A549 (cell line): Measurements from ENCODE around the gene TEX264. TPM values are rescaled to one million over a fixed set of nuclear protein-coding genes. Genes with fewer than 3 reads are reported as not detected.

Experiments
- ATAC-seq, 2 experiments: fragments of 200-7000 bp in 1 of 2; fragments of >200 bp in 1 of 2; cut with Nextera tagmentation in 1 of 2; cut with Tn5 transposase in 1 of 2; 3 replicates each; pipeline versions ENCODE4 v1.8.0 to v1.9.1; 2018 to 2020; ENCODE audit warnings: mild to moderate bottlenecking in 1 of 2, moderate library complexity in 1 of 2
- CTCF ChIA-PET: fragments of 300-600 bp; sonication (Branson Sonifier 250); formaldehyde crosslinking; extraction: SDS; loops from one replicate; lab custom pipeline; 2021; ENCODE audit warnings: antibody characterized with exemption, inconsistent platforms; lab: Yijun Ruan, JAX
- POLR2A ChIA-PET: fragments of 350-600 bp; formaldehyde crosslinking; extraction: SDS; loops from one replicate; lab custom pipeline; 2021; ENCODE audit warnings: antibody characterized with exemption, inconsistent platforms; lab: Yijun Ruan, JAX
- DNase-seq, 2 experiments: peaks; one replicate each; pipeline versions ENCODE4 v3.0.0 to v3.0.0-alpha.2; 2011 to 2016; ENCODE audit warnings: low read depth in 1 of 2, low spot score in 1 of 2
- FAIRE-seq: peaks from 2 replicates; lab custom pipeline; 2011; peaks lifted over from hg19 to GRCh38; lab: Jason Lieb, UNC
- H3K27ac ChIP-seq, 2 experiments: fragments of >200 bp; sonication (Bioruptor Twin); formaldehyde crosslinking; 3 replicates each; pipeline ENCODE4 v1.5.1; 2016 to 2017
- H3K4me1 ChIP-seq: fragments of >200 bp; sonication (Bioruptor Twin); formaldehyde crosslinking; 3 replicates; pipeline ENCODE4 v1.6.1; 2016
- H3K4me2 ChIP-seq: fragments of >200 bp; sonication (Bioruptor Twin); formaldehyde crosslinking; 3 replicates; pipeline ENCODE4 v1.6.1; 2016
- H3K4me3 ChIP-seq: fragments of >200 bp; sonication (Bioruptor Twin); formaldehyde crosslinking; 3 replicates; pipeline ENCODE4 v1.5.1; 2016
- H3K9me3 ChIP-seq: fragments of >200 bp; sonication (Bioruptor Twin); formaldehyde crosslinking; 3 replicates; pipeline ENCODE4 v1.6.1; 2016
- BHLHE40 ChIP-seq: IDR thresholded peaks from 2 replicates; pipeline ENCODE4 v1.6.1; 2012; ENCODE audit warnings: low read depth, low read length, inconsistent platforms
- CBX2 ChIP-seq: fragments of 200-600 bp; sonication (generic); IDR thresholded peaks from 2 replicates; pipeline ENCODE4 v1.6.1; 2016; ENCODE audit warnings: low read depth, mild to moderate bottlenecking, borderline replicate concordance
- CHD2 ChIP-seq: fragments of 150-350 bp; IDR thresholded peaks from 2 replicates; pipeline ENCODE4 v1.6.1; 2014; ENCODE audit warnings: low read length; ENCODE audit not compliant: partially characterized antibody
- EHF ChIP-seq: fragments of 250-450 bp; sonication (Bioruptor Pico); IDR thresholded peaks from 2 replicates; pipeline ENCODE4 v1.5.0; 2020; ENCODE audit warnings: mild to moderate bottlenecking
- EHMT2 ChIP-seq: fragments of 200-600 bp; sonication (generic); IDR thresholded peaks from 2 replicates; pipeline ENCODE4 v1.6.1; 2016; ENCODE audit warnings: antibody characterized with exemption, low read depth, mild to moderate bottlenecking, moderate library complexity
- GATA3 ChIP-seq: IDR thresholded peaks from 2 replicates; pipeline ENCODE4 v1.6.1; 2012; ENCODE audit warnings: borderline replicate concordance
- HDAC2 ChIP-seq: fragments of 200-600 bp; sonication (generic); IDR thresholded peaks from 2 replicates; pipeline ENCODE4 v1.6.1; 2016
- HOXB13 ChIP-seq: fragments of 250-450 bp; sonication (Bioruptor Pico); IDR thresholded peaks from 2 replicates; pipeline ENCODE4 v1.5.0; 2020; ENCODE audit warnings: low read depth, mild to moderate bottlenecking, moderate library complexity
- JUNB ChIP-seq: fragments of >200 bp; sonication (Bioruptor Twin); formaldehyde crosslinking; IDR thresholded peaks from 2 replicates; pipeline ENCODE4 v1.6.1; 2016
- KDM1A ChIP-seq: fragments of 200-600 bp; sonication (generic); IDR thresholded peaks from 2 replicates; pipeline ENCODE4 v1.6.1; 2016; ENCODE audit warnings: low read depth, mild to moderate bottlenecking
- KDM5A ChIP-seq: fragments of 200-600 bp; sonication (generic); IDR thresholded peaks from 2 replicates; pipeline ENCODE4 v1.6.1; 2016; ENCODE audit warnings: antibody characterized with exemption, mild to moderate bottlenecking
- MAFK ChIP-seq: fragments of 450-650 bp; IDR thresholded peaks from 2 replicates; pipeline ENCODE4 v1.6.1; 2014; ENCODE audit not compliant: partially characterized antibody
- POLR2AphosphoS2 ChIP-seq: conservative IDR thresholded peaks from 2 replicates; pipeline ENCODE4 v1.6.1; 2012; ENCODE audit warnings: low read length, improper control_type of control experiment, inconsistent platforms
- RARB ChIP-seq: fragments of 250-450 bp; sonication (Bioruptor Pico); IDR thresholded peaks from 2 replicates; pipeline ENCODE4 v1.8.0; 2021; ENCODE audit warnings: mild to moderate bottlenecking, moderate library complexity
- RNF2 ChIP-seq: fragments of 200-600 bp; sonication (generic); IDR thresholded peaks from 2 replicates; pipeline ENCODE4 v1.6.1; 2016; ENCODE audit warnings: low read depth, mild to moderate bottlenecking, antibody characterized with exemption, moderate library complexity, borderline replicate concordance
- SMC3 ChIP-seq: fragments of >200 bp; sonication (Bioruptor Twin); formaldehyde crosslinking; IDR thresholded peaks from 3 replicates; pipeline ENCODE4 v1.6.1; 2018; ENCODE audit warnings: inconsistent platforms
- TFCP2L1 ChIP-seq: fragments of 250-450 bp; sonication (Bioruptor Pico); IDR thresholded peaks from 2 replicates; pipeline ENCODE4 v1.5.0; 2021; ENCODE audit warnings: mild to moderate bottlenecking
- TP53 ChIP-seq: fragments of 250-450 bp; sonication (Bioruptor Pico); IDR thresholded peaks from 2 replicates; pipeline ENCODE4 v1.5.0; 2021; ENCODE audit warnings: mild to moderate bottlenecking, moderate library complexity
- ZFP36 ChIP-seq: fragments of 450-650 bp; IDR thresholded peaks from 2 replicates; pipeline ENCODE4 v1.6.1; 2014; ENCODE audit warnings: borderline replicate concordance; ENCODE audit not compliant: partially characterized antibody
- ZSCAN20 ChIP-seq: fragments of 250-450 bp; sonication (Bioruptor Pico); IDR thresholded peaks from 2 replicates; pipeline ENCODE4 v1.8.0; 2022; ENCODE audit warnings: mild to moderate bottlenecking, moderate library complexity
- WGBS: methylation state at CpG from one replicate; pipeline ENCODE4 v1.1.6; 2017; ENCODE audit errors: missing lambda C conversion rate; 5-methylcytosine and 5-hydroxymethylcytosine counted together
- polyA plus RNA-seq, 4 experiments: library from polyadenylated mRNA; depleted of rRNA in 3 of 4; stranded (reverse); fragments of >200 nt; fragmentation: RNase III in 1 of 4; extraction: RNeasy Plus Mini Kit Qiagen cat#74134 plus additional on column Dnase treatment in 1 of 4; gene quantifications; 2 replicates in 3 of 4; 3 replicates in 1 of 4; pipeline ENCODE4 v1.2.3, GENCODE V29; 2011 to 2017
- TF ChIP-seq, protein P1 (sequence below): fragments of 250-450 bp; sonication (Bioruptor Pico); IDR thresholded peaks from 2 replicates; pipeline ENCODE4 v1.5.0; 2020; ENCODE audit warnings: low read depth, mild to moderate bottlenecking, moderate library complexity
- TF ChIP-seq, protein P2 (sequence below): fragments of 150-350 bp; IDR thresholded peaks from 2 replicates; pipeline ENCODE4 v1.6.1; 2014; ENCODE audit warnings: low read depth, mild to moderate bottlenecking, low read length
- TF ChIP-seq, protein P3 (sequence below): fragments of >200 bp; sonication (Bioruptor Twin); formaldehyde crosslinking; IDR thresholded peaks from 3 replicates; pipeline ENCODE4 v1.5.1; 2016
- TF ChIP-seq, protein P4 (sequence below): fragments of 450-650 bp; IDR thresholded peaks from 2 replicates; pipeline ENCODE4 v1.6.1; 2014; ENCODE audit warnings: antibody characterized with exemption
- TF ChIP-seq, protein P5 (sequence below): fragments of >200 bp; sonication (Bioruptor Twin); formaldehyde crosslinking; IDR thresholded peaks from 2 replicates; pipeline ENCODE4 v1.6.1; 2016
- TF ChIP-seq, protein P6 (sequence below): IDR thresholded peaks from 2 replicates; pipeline ENCODE4 v1.6.1; 2012

TEX264 gene
- polyA plus RNA-seq, 2 of the 4 experiments (the other 2 are of a cell fraction): 47.9 to 54.7 TPM

DNA sequence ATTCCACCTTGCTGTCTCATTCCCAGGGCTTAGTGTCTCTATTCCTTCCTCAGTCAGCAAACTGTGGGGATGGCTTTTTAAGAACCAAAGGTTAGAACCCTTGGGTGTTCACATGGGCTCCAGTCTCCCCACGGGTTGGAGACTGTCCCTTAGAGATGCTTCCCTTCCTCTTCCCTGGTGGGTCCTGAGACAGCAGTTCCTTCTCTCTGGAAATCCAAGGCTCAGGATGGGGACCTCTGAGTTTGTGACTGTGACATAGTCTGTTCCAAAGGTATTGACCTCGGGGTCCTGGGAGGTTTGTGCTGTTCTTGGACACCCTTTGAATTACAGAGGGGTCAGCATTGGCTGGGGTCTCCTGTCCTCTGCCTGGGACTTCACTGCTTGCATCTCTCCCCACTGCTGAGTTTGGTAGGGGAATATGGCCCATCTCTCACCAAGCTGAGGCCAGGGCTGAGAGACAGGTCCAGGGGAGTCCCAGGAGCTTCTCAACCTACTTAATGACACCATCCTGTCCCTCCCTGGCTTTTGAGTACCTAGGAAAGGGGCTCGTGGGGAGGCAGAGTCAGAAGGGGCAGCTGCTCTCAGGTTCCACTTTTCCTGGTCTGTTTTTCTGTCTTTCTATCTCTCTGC, 37.3 kb downstream of the TEX264 start:
- H3K4me3 ChIP-seq: no peak overlapping the region
- no peak overlapping the region for H3K27ac ChIP-seq
- ChIA-PET CTCF (interaction anchor here (2.4 to 2.5 kb wide), 2 partner anchors 27 to 92 kb away, joined by 6 read pairs; no protein-coding TSS in a partner anchor), POLR2A (no interaction called here)
- 5% methylated on average over 3 of the region's 3 CpGs for WGBS
- ATAC-seq (no peak), DNase-seq (no peak), FAIRE-seq (no peak)
- no peaks in the 10 kb centered on the region for H3K9me3 ChIP-seq
- H3K4me1 ChIP-seq: no peaks in the 10 kb centered on the region
- TF ChIP-seq HDAC2: no peak
- TF ChIP-seq, protein P1, sequence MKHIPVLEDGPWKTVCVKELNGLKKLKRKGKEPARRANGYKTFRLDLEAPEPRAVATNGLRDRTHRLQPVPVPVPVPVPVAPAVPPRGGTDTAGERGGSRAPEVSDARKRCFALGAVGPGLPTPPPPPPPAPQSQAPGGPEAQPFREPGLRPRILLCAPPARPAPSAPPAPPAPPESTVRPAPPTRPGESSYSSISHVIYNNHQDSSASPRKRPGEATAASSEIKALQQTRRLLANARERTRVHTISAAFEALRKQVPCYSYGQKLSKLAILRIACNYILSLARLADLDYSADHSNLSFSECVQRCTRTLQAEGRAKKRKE (CRISPR knock-in tag): no peak
- TF ChIP-seq, protein P2, sequence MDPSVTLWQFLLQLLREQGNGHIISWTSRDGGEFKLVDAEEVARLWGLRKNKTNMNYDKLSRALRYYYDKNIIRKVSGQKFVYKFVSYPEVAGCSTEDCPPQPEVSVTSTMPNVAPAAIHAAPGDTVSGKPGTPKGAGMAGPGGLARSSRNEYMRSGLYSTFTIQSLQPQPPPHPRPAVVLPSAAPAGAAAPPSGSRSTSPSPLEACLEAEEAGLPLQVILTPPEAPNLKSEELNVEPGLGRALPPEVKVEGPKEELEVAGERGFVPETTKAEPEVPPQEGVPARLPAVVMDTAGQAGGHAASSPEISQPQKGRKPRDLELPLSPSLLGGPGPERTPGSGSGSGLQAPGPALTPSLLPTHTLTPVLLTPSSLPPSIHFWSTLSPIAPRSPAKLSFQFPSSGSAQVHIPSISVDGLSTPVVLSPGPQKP: no peak
- TF ChIP-seq MAFK: no peak
- TF ChIP-seq SMC3: no peak
- TF ChIP-seq RNF2: no peak
- TF ChIP-seq KDM5A: no peak
- no peak for TF ChIP-seq EHMT2
- no peak for TF ChIP-seq GATA3
- TF ChIP-seq TP53 (CRISPR knock-in tag): no peak
- TF ChIP-seq ZFP36: no peak
- no peak for TF ChIP-seq KDM1A
- no peak for TF ChIP-seq RARB (CRISPR knock-in tag)
- TF ChIP-seq BHLHE40: no peak
- TF ChIP-seq, protein P3, sequence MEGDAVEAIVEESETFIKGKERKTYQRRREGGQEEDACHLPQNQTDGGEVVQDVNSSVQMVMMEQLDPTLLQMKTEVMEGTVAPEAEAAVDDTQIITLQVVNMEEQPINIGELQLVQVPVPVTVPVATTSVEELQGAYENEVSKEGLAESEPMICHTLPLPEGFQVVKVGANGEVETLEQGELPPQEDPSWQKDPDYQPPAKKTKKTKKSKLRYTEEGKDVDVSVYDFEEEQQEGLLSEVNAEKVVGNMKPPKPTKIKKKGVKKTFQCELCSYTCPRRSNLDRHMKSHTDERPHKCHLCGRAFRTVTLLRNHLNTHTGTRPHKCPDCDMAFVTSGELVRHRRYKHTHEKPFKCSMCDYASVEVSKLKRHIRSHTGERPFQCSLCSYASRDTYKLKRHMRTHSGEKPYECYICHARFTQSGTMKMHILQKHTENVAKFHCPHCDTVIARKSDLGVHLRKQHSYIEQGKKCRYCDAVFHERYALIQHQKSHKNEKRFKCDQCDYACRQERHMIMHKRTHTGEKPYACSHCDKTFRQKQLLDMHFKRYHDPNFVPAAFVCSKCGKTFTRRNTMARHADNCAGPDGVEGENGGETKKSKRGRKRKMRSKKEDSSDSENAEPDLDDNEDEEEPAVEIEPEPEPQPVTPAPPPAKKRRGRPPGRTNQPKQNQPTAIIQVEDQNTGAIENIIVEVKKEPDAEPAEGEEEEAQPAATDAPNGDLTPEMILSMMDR: no peak
- TF ChIP-seq, protein P4, sequence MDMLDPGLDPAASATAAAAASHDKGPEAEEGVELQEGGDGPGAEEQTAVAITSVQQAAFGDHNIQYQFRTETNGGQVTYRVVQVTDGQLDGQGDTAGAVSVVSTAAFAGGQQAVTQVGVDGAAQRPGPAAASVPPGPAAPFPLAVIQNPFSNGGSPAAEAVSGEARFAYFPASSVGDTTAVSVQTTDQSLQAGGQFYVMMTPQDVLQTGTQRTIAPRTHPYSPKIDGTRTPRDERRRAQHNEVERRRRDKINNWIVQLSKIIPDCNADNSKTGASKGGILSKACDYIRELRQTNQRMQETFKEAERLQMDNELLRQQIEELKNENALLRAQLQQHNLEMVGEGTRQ: no peak
- no peak for TF ChIP-seq CBX2
- no peak for TF ChIP-seq POLR2AphosphoS2
- no peak overlapping the region for H3K4me2 ChIP-seq

DNA sequence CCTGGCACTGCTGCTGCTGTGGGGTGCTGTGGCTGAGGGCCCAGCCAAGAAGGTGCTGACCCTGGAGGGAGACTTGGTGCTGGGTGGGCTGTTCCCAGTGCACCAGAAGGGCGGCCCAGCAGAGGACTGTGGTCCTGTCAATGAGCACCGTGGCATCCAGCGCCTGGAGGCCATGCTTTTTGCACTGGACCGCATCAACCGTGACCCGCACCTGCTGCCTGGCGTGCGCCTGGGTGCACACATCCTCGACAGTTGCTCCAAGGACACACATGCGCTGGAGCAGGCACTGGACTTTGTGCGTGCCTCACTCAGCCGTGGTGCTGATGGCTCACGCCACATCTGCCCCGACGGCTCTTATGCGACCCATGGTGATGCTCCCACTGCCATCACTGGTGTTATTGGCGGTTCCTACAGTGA, 38.0 kb downstream of the TEX264 start:
- ChIA-PET POLR2A (no interaction called here), CTCF (interaction anchor here (2.2 kb wide), 1 partner anchor 90 kb away, joined by 6 read pairs; no protein-coding TSS in a partner anchor)
- no peak overlapping the region for H3K4me3 ChIP-seq
- TF ChIP-seq EHF (CRISPR knock-in tag) (no peak), EHMT2 (no peak), JUNB (no peak), TFCP2L1 (CRISPR knock-in tag) (no peak), ZSCAN20 (CRISPR knock-in tag) (no peak), CHD2 (no peak), BHLHE40 (no peak), HOXB13 (CRISPR knock-in tag) (no peak)
- TF ChIP-seq, protein P3: no peak
- TF ChIP-seq, protein P5, sequence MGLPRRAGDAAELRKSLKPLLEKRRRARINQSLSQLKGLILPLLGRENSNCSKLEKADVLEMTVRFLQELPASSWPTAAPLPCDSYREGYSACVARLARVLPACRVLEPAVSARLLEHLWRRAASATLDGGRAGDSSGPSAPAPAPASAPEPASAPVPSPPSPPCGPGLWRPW: no peak
- TF ChIP-seq, protein P6, sequence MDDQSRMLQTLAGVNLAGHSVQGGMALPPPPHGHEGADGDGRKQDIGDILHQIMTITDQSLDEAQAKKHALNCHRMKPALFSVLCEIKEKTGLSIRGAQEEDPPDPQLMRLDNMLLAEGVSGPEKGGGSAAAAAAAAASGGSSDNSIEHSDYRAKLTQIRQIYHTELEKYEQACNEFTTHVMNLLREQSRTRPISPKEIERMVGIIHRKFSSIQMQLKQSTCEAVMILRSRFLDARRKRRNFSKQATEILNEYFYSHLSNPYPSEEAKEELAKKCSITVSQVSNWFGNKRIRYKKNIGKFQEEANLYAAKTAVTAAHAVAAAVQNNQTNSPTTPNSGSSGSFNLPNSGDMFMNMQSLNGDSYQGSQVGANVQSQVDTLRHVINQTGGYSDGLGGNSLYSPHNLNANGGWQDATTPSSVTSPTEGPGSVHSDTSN: no peak

More for the DNA sequence above, 38.0 kb downstream of the TEX264 start:
- no peak overlapping the region for H3K27ac ChIP-seq
- ATAC-seq (no peak), DNase-seq (no peak), FAIRE-seq (no peak)
- H3K4me1 ChIP-seq: no peaks in the 10 kb centered on the region
- WGBS: 64% methylated on average over 12 of the region's 17 CpGs
- no peaks in the 10 kb centered on the region for H3K9me3 ChIP-seq
- H3K4me2 ChIP-seq: no peak overlapping the region
